T47D (cell line): ENCODE data around the gene PIP4K2A.
"Not testable (repeated sequence)": the region's sequence is repeated elsewhere in the genome, so short reads cannot be mapped to it uniquely, and the experiment has no call there.

Source experiments
- DNase-seq, 2 experiments: peaks; one replicate each; pipeline versions ENCODE4 v3.0.0 to v3.0.0-alpha.2; 2011 to 2012; ENCODE audit warnings: low read depth in 1 of 2, low spot score in 1 of 2
- JUND ChIP-seq: IDR thresholded peaks from 2 replicates; pipeline ENCODE4 v1.6.1; 2012; ENCODE audit warnings: low read depth
- in situ Hi-C: cut with HindIII; loops from 2 replicates; pipeline ENCODE4 v1.10.0; 2016; ENCODE audit warnings: low sequenced_read_pairs, low pct_unique_long_range_greater_than_20kb

PIP4K2A gene

GRCh38 chr10:22736134-22736533, 21.8 kb upstream of the PIP4K2A start:
- TF ChIP-seq JUND = no peak
- in situ Hi-C loops = no loop called here
- DNase-seq = no peak

- no peak for DNase-seq
- in situ Hi-C loops = no loop called here
- no peak for TF ChIP-seq JUND
These were observed 19.6 kb upstream of the PIP4K2A start for GRCh38 chr10:22733992-22734391.

GRCh38 chr10:22727663-22728062, 13.3 kb upstream of the PIP4K2A start:
- TF ChIP-seq JUND = no peak
- in situ Hi-C loops = no loop called here
- DNase-seq = peak in 1 of 2 experiments; percentile 8

- in situ Hi-C loops = no loop called here
- TF ChIP-seq JUND = no peak
- no peak for DNase-seq
These were observed 12.7 kb upstream of the PIP4K2A start for GRCh38 chr10:22727112-22727511.

- in situ Hi-C loops = no loop called here
These were observed 10.4 kb upstream of the PIP4K2A start for GRCh38 chr10:22724773-22725172.

GRCh38 chr10:22723783-22724182, 9.4 kb upstream of the PIP4K2A start:
- no peak for TF ChIP-seq JUND
- in situ Hi-C loops = no loop called here

More at GRCh38 chr10:22724773-22725172, 10.4 kb upstream of the PIP4K2A start:
- DNase-seq = no peak
- TF ChIP-seq JUND = no peak

GRCh38 chr10:22723343-22723779, 9.0 kb upstream of the PIP4K2A start:
- in situ Hi-C loops = no loop called here
- TF ChIP-seq JUND = no peak
- no peak for DNase-seq

More at GRCh38 chr10:22723783-22724182, 9.4 kb upstream of the PIP4K2A start:
- DNase-seq = no peak

GRCh38 chr10:22722626-22723169, 8.3 kb upstream of the PIP4K2A start:
- DNase-seq = no peak
- no peak for TF ChIP-seq JUND
- in situ Hi-C loops = no loop called here

GRCh38 chr10:22720667-22721066, 6.3 kb upstream of the PIP4K2A start:
- TF ChIP-seq JUND = no peak
- no peak for DNase-seq
- in situ Hi-C loops = no loop called here

GRCh38 chr10:22719406-22720042, 5.1 kb upstream of the PIP4K2A start:
- DNase-seq = no peak
- TF ChIP-seq JUND = no peak
- in situ Hi-C loops = no loop called here

GRCh38 chr10:22718659-22719058, 4.3 kb upstream of the PIP4K2A start:
- in situ Hi-C loops = not testable (repeated sequence)

GRCh38 chr10:22717728-22718127, 3.4 kb upstream of the PIP4K2A start:
- DNase-seq = no peak
- no peak for TF ChIP-seq JUND
- in situ Hi-C loops = no loop called here

More at GRCh38 chr10:22718659-22719058, 4.3 kb upstream of the PIP4K2A start:
- DNase-seq = not testable (repeated sequence)

GRCh38 chr10:22716943-22717342, 2.6 kb upstream of the PIP4K2A start:
- TF ChIP-seq JUND = no peak
- no peak for DNase-seq
- in situ Hi-C loops = no loop called here

- no peak for DNase-seq
- TF ChIP-seq JUND = no peak
- in situ Hi-C loops = no loop called here
These were observed 880 bp upstream of the PIP4K2A start for GRCh38 chr10:22715290-22715625.
